Measurements from ENCODE around the gene POM121L12.

DNA sequence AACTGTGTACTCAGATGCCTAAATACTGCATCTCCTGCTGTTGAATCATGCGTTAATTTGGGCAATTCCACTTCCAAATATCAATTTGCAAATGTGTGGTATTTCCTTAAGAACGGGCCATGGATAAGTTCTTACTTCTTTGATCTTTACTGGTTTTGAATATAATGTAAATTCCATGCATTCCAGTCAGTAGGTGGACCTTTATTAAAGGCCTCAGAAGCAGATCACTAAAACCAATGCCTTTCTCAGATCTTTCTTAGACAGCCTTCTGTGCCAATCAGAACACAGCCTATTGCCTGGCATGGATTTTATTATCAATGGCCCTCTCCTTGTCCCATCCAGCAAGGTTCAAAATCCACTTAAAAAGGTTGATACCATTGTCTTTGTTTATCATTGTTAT is 21.5 kb upstream of the POM121L12 start:
- TF ChIP-seq, protein P1, sequence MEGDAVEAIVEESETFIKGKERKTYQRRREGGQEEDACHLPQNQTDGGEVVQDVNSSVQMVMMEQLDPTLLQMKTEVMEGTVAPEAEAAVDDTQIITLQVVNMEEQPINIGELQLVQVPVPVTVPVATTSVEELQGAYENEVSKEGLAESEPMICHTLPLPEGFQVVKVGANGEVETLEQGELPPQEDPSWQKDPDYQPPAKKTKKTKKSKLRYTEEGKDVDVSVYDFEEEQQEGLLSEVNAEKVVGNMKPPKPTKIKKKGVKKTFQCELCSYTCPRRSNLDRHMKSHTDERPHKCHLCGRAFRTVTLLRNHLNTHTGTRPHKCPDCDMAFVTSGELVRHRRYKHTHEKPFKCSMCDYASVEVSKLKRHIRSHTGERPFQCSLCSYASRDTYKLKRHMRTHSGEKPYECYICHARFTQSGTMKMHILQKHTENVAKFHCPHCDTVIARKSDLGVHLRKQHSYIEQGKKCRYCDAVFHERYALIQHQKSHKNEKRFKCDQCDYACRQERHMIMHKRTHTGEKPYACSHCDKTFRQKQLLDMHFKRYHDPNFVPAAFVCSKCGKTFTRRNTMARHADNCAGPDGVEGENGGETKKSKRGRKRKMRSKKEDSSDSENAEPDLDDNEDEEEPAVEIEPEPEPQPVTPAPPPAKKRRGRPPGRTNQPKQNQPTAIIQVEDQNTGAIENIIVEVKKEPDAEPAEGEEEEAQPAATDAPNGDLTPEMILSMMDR (IDR thresholded peaks at IDR 0.05) = no peak
- no peak for TF ChIP-seq EZH2 (IDR thresholded peaks at IDR 0.05; ENCODE audit: borderline replicate concordance, insufficient read depth, low read depth, low read length, poor library complexity, severe bottlenecking)

All from B cell (primary cell).